GM18499 (cell line): ENCODE measurements around the gene TTC29.
"Not testable (repeated sequence)": the region's sequence is repeated elsewhere in the genome, so short reads cannot be mapped to it uniquely, and the experiment has no call there.

Experiments
- ATAC-seq: cut with Tn5 transposase; IDR thresholded peaks from one replicate; pipeline ENCODE4 v1.9.1; 2021; ENCODE audit warnings: moderate number of reproducible peaks; ENCODE audit not compliant: insufficient read depth, unreplicated experiment

The TTC29 gene

GRCh38 chr4:146739182-146739581, 206.5 kb downstream of the TTC29 start:
- no peak for ATAC-seq

GRCh38 chr4:146723519-146723918, 222.1 kb downstream of the TTC29 start:
- ATAC-seq, result not testable (repeated sequence)

GRCh38 chr4:146709956-146710355, 235.7 kb downstream of the TTC29 start:
- no peak for ATAC-seq

GRCh38 chr4:146699910-146700309, 245.8 kb downstream of the TTC29 start:
- ATAC-seq, result no peak

GRCh38 chr4:146674829-146675570, 270.7 kb downstream of the TTC29 start:
- ATAC-seq, result no peak

GRCh38 chr4:146663968-146664311, 281.7 kb downstream of the TTC29 start:
- ATAC-seq, result not testable (repeated sequence)

GRCh38 chr4:146661367-146661766, 284.3 kb downstream of the TTC29 start:
- no peak for ATAC-seq
